ENCODE data around the gene CREB3L4.

CREB3L4 gene

DNA sequence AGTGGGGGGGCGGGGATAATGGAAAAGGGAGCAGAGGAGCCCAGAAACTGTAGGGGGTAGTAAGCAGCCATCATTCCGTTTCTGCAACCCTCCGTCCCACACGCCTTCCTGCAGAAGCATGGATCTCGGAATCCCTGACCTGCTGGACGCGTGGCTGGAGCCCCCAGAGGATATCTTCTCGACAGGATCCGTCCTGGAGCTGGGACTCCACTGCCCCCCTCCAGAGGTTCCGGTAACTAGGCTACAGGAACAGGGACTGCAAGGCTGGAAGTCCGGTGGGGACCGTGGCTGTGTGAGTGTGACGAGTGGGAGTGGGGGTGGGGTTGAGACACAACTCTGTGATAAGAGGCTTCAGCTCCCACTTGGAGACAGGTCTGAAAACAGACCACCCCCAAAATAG lies 706 bp downstream of the CREB3L4 start:
- Histone ChIP-seq H3K27me3 (ENCODE audit: control insufficient read depth, insufficient read depth, low read length) (no peaks in the 10 kb centered on the region), H3K4me1 (peaks cover 7% of the 10 kb centered on the region), H3K9ac (no peak overlapping the region), H3K9me3 (ENCODE audit: control insufficient read depth, low read length) (no peaks in the 10 kb centered on the region), H3K79me2 (no peaks in the 10 kb centered on the region), H2AFZ (peak overlapping the region; percentile 89), H3K4me3 (ENCODE audit: low read depth, low read length) (peak overlapping the region; percentile 80), H3K4me2 (ENCODE audit: low read length) (peak overlapping the region; percentile 82), H3K27ac (no peak overlapping the region), H3K36me3 (ENCODE audit: control insufficient read depth, insufficient read depth, low read length) (no peaks in the 10 kb centered on the region)
- TF ChIP-seq, protein P1, sequence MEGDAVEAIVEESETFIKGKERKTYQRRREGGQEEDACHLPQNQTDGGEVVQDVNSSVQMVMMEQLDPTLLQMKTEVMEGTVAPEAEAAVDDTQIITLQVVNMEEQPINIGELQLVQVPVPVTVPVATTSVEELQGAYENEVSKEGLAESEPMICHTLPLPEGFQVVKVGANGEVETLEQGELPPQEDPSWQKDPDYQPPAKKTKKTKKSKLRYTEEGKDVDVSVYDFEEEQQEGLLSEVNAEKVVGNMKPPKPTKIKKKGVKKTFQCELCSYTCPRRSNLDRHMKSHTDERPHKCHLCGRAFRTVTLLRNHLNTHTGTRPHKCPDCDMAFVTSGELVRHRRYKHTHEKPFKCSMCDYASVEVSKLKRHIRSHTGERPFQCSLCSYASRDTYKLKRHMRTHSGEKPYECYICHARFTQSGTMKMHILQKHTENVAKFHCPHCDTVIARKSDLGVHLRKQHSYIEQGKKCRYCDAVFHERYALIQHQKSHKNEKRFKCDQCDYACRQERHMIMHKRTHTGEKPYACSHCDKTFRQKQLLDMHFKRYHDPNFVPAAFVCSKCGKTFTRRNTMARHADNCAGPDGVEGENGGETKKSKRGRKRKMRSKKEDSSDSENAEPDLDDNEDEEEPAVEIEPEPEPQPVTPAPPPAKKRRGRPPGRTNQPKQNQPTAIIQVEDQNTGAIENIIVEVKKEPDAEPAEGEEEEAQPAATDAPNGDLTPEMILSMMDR (IDR thresholded peaks at IDR 0.05) = no peak

DNA sequence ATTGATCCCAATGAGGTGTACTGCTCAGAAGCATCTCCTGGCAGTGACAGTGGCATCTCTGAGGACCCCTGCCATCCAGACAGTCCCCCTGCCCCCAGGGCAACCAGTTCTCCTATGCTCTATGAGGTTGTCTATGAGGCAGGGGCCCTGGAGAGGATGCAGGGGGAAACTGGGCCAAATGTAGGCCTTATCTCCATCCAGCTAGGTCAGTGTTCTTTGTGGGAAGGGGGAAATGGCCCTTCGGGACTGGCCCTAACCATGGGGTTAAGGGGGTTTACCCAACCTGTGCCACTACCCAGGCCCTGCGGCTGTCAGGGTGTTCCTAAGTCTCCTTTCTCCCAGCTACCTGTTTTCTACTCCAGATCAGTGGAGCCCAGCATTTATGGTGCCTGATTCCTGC lies 1.3 kb downstream of the CREB3L4 start:
- Histone ChIP-seq H3K9me3 (ENCODE audit: control insufficient read depth, low read length) (no peaks in the 10 kb centered on the region), H3K9ac (no peak overlapping the region), H3K4me1 (peaks cover 7% of the 10 kb centered on the region), H3K4me2 (ENCODE audit: low read length) (no peak overlapping the region), H3K27me3 (ENCODE audit: control insufficient read depth, insufficient read depth, low read length) (no peaks in the 10 kb centered on the region), H2AFZ (no peak overlapping the region), H3K27ac (no peak overlapping the region), H3K36me3 (ENCODE audit: control insufficient read depth, insufficient read depth, low read length) (no peaks in the 10 kb centered on the region), H3K79me2 (no peaks in the 10 kb centered on the region), H3K4me3 (ENCODE audit: low read depth, low read length) (no peak overlapping the region)
- TF ChIP-seq, protein P1 (IDR thresholded peaks at IDR 0.05) = no peak

DNA sequence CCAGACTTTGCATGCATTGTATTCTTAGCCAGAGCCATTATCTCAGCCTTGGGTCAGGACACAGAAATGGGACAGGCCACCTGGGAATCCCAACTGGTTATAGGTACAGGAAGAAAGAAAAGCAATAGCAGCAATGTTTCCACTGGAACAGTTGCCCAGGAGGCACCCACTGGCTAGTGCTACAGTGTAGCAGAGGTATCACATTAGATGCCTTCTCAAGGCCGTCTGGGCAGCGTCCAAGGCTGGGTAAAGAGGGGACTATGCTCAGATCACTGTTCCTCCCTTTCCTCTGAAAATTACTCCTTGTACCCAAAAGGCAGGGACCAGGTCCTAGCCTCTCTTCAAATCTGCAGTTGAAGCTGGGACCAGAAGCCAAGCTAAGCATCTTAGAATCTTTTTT lies 2.6 kb downstream of the CREB3L4 start:
- H3K9me3 ChIP-seq (ENCODE audit: control insufficient read depth, low read length) = no peaks in the 10 kb centered on the region
- no peak overlapping the region for H3K4me3 ChIP-seq (ENCODE audit: low read depth, low read length)

DNA sequence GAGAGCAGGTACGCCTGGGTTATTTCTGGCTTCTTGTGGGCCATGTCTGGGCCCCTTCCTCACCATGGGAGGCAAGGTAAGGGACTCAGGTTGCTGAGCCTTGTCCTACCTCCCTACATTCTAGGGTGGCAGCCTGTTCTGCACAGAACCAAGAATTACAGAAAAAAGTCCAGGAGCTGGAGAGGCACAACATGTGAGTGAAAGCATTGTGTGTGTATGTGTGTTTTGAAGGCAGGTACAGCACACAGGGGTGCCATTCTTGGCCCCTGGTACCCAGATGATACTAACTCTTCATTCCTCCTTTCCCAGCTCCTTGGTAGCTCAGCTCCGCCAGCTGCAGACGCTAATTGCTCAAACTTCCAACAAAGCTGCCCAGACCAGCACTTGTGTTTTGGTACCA lies 5.4 kb downstream of the CREB3L4 start:
- H3K4me2 ChIP-seq (ENCODE audit: low read length) = no peak overlapping the region
- no peak overlapping the region for H3K27ac ChIP-seq
- no peaks in the 10 kb centered on the region for H3K27me3 ChIP-seq (ENCODE audit: control insufficient read depth, insufficient read depth, low read length)
- no peaks in the 10 kb centered on the region for H3K9me3 ChIP-seq (ENCODE audit: control insufficient read depth, low read length)
- TF ChIP-seq, protein P1 (IDR thresholded peaks at IDR 0.05) = no peak
- H3K9ac ChIP-seq = no peak overlapping the region
- H3K4me1 ChIP-seq = peaks cover 3% of the 10 kb centered on the region
- no peak overlapping the region for H3K4me3 ChIP-seq (ENCODE audit: low read depth, low read length)
- no peak overlapping the region for H2AFZ ChIP-seq
- no peaks in the 10 kb centered on the region for H3K79me2 ChIP-seq
- H3K36me3 ChIP-seq (ENCODE audit: control insufficient read depth, insufficient read depth, low read length) = no peaks in the 10 kb centered on the region

More for the DNA sequence above, 2.6 kb downstream of the CREB3L4 start:
- TF ChIP-seq, protein P1 (IDR thresholded peaks at IDR 0.05) = no peak
- no peak overlapping the region for H2AFZ ChIP-seq
- no peak overlapping the region for H3K27ac ChIP-seq
- H3K9ac ChIP-seq = no peak overlapping the region
- no peaks in the 10 kb centered on the region for H3K27me3 ChIP-seq (ENCODE audit: control insufficient read depth, insufficient read depth, low read length)
- H3K4me1 ChIP-seq = peaks cover 7% of the 10 kb centered on the region
- H3K4me2 ChIP-seq (ENCODE audit: low read length) = no peak overlapping the region
- H3K36me3 ChIP-seq (ENCODE audit: control insufficient read depth, insufficient read depth, low read length) = no peaks in the 10 kb centered on the region
- no peaks in the 10 kb centered on the region for H3K79me2 ChIP-seq

DNA sequence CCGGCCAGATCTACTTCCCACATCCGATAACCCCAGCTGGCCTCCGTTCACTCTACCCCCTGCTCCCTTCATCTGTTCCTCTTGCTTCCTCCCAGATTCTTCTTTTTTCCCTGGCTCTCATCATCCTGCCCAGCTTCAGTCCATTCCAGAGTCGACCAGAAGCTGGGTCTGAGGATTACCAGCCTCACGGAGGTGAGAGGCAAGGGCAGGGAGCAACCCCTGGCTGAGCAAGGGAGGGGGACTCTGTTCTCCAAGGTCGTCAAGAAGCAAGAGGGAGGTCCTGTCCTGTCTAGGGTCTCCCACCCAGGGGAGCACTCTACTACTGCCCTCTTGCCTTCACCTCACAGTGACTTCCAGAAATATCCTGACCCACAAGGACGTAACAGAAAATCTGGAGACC lies 5.8 kb downstream of the CREB3L4 start:
- H3K9me3 ChIP-seq (ENCODE audit: control insufficient read depth, low read length) = no peaks in the 10 kb centered on the region
- no peak overlapping the region for H3K9ac ChIP-seq
- no peaks in the 10 kb centered on the region for H3K79me2 ChIP-seq
- TF ChIP-seq, protein P1 (IDR thresholded peaks at IDR 0.05) = no peak
- no peak overlapping the region for H3K4me3 ChIP-seq (ENCODE audit: low read depth, low read length)
- H2AFZ ChIP-seq = no peak overlapping the region
- no peaks in the 10 kb centered on the region for H3K27me3 ChIP-seq (ENCODE audit: control insufficient read depth, insufficient read depth, low read length)
- peaks cover under 1% of the 10 kb centered on the region for H3K4me1 ChIP-seq
- no peak overlapping the region for H3K4me2 ChIP-seq (ENCODE audit: low read length)
- H3K27ac ChIP-seq = no peak overlapping the region
- no peaks in the 10 kb centered on the region for H3K36me3 ChIP-seq (ENCODE audit: control insufficient read depth, insufficient read depth, low read length)
